Measurements from ENCODE around the gene PRSS21. TPM values are rescaled to one million over a fixed set of nuclear protein-coding genes. Genes with fewer than 3 reads are reported as not detected.

Gene PRSS21
- total and polyA plus RNA-seq, 10 of the 15 experiments (the other 5 are each of a cell fraction or from before 2014, with no cell fraction given), result 5.3 to 73.4 (median 40.1) TPM; not detected in 1

GRCh38 chr16:2782583-2783351 is 34.3 kb upstream of the PRSS21 start (continued):
- TF ChIP-seq E2F8 (IDR thresholded peaks at IDR 0.05; ENCODE audit: low read depth, partially characterized antibody), result no peak
- no peak for TF ChIP-seq NFYB (IDR thresholded peaks at IDR 0.05; ENCODE audit: insufficient read depth, low read depth, low read length)
- no peak for TF ChIP-seq USF2 (IDR thresholded peaks at IDR 0.05; ENCODE audit: borderline replicate concordance, low read depth, low read length)
- no peak for TF ChIP-seq BCL3 (IDR thresholded peaks at IDR 0.05; ENCODE audit: borderline replicate concordance, insufficient read depth, low read depth, low read length, poor library complexity, severe bottlenecking)

All from GM12878 (cell line).